IPS-18c (cell line): ENCODE results near the gene HS3ST4.
"Not testable (repeated sequence)": the region's sequence is repeated elsewhere in the genome, so short reads cannot be mapped to it uniquely, and the experiment has no call there.

ENCODE experiments used
- H3K4me3 ChIP-seq: 2 replicates; pipeline ENCODE4 v1.7.0; 2013; ENCODE audit warnings: low read depth, mild to moderate bottlenecking, low read length, moderate library complexity; ENCODE audit not compliant: insufficient read depth
- H3K9me3 ChIP-seq: one replicate; pipeline ENCODE4 v1.6.1; 2013; ENCODE audit warnings: mild to moderate bottlenecking, low read length, moderate library complexity; ENCODE audit not compliant: control insufficient read depth, insufficient read depth

Gene HS3ST4

GRCh38 chr16:25988882-25989281 lies 297.1 kb downstream of the HS3ST4 start:
- H3K9me3 ChIP-seq: no peaks in the 10 kb centered on the region
- H3K4me3 ChIP-seq: no peak overlapping the region

- Histone ChIP-seq H3K4me3 (no peak overlapping the region), H3K9me3 (no peaks in the 10 kb centered on the region)
Observed at GRCh38 chr16:25996052-25996451, 304.3 kb downstream of the HS3ST4 start.

- no peaks in the 10 kb centered on the region for H3K9me3 ChIP-seq
- H3K4me3 ChIP-seq: no peak overlapping the region
Observed at GRCh38 chr16:26005336-26005735, 313.6 kb downstream of the HS3ST4 start.

- H3K4me3 ChIP-seq: no peak overlapping the region
- no peaks in the 10 kb centered on the region for H3K9me3 ChIP-seq
Observed at GRCh38 chr16:26012376-26012775, 320.6 kb downstream of the HS3ST4 start.

- H3K4me3 ChIP-seq: no peak overlapping the region
- H3K9me3 ChIP-seq: no peaks in the 10 kb centered on the region
Observed at GRCh38 chr16:26015776-26016175, 324.0 kb downstream of the HS3ST4 start.

- Histone ChIP-seq H3K4me3 (no peak overlapping the region), H3K9me3 (no peaks in the 10 kb centered on the region)
Observed at GRCh38 chr16:26016989-26017388, 325.2 kb downstream of the HS3ST4 start.

- H3K9me3 ChIP-seq: no peaks in the 10 kb centered on the region
- no peak overlapping the region for H3K4me3 ChIP-seq
Observed at GRCh38 chr16:26019381-26020242, 327.9 kb downstream of the HS3ST4 start.

- H3K4me3 ChIP-seq: no peak overlapping the region
- H3K9me3 ChIP-seq: no peaks in the 10 kb centered on the region
Observed at GRCh38 chr16:26026709-26027450, 335.1 kb downstream of the HS3ST4 start.

GRCh38 chr16:26031286-26031685 lies 339.5 kb downstream of the HS3ST4 start:
- Histone ChIP-seq H3K4me3 (no peak overlapping the region), H3K9me3 (no peaks in the 10 kb centered on the region)

GRCh38 chr16:26032661-26033060 lies 340.9 kb downstream of the HS3ST4 start:
- H3K4me3 ChIP-seq, H3K9me3 ChIP-seq: not testable (repeated sequence)

- Histone ChIP-seq H3K9me3 (no peaks in the 10 kb centered on the region), H3K4me3 (no peak overlapping the region)
Observed at GRCh38 chr16:26041952-26042668, 350.4 kb downstream of the HS3ST4 start.

- Histone ChIP-seq H3K9me3 (no peaks in the 10 kb centered on the region), H3K4me3 (no peak overlapping the region)
Observed at GRCh38 chr16:26050472-26050871, 358.7 kb downstream of the HS3ST4 start.

GRCh38 chr16:26051063-26051462 lies 359.3 kb downstream of the HS3ST4 start:
- Histone ChIP-seq H3K4me3 (no peak overlapping the region), H3K9me3 (no peaks in the 10 kb centered on the region)

GRCh38 chr16:26053889-26054288 lies 362.1 kb downstream of the HS3ST4 start:
- no peaks in the 10 kb centered on the region for H3K9me3 ChIP-seq
- H3K4me3 ChIP-seq: no peak overlapping the region

- no peak overlapping the region for H3K4me3 ChIP-seq
Observed at GRCh38 chr16:26058326-26058725, 366.6 kb downstream of the HS3ST4 start.

GRCh38 chr16:26070302-26071100 lies 378.7 kb downstream of the HS3ST4 start:
- Histone ChIP-seq H3K4me3 (no peak overlapping the region), H3K9me3 (no peaks in the 10 kb centered on the region)

More at GRCh38 chr16:26058326-26058725, 366.6 kb downstream of the HS3ST4 start:
- no peaks in the 10 kb centered on the region for H3K9me3 ChIP-seq
